Suprapubic skin (tissue), 4 donors: ENCODE results near the gene PIK3R2. TPM values are rescaled to one million over a fixed set of nuclear protein-coding genes. Genes with fewer than 3 reads are reported as not detected.

Experiments used
- DNase-seq, 2 donors: peaks; one replicate each; pipeline ENCODE4 v3.0.0-alpha.2; 2019; ENCODE audit warnings: low spot score in 2 of 2
- H3K27ac ChIP-seq: fragments of 200-600 bp; sonication (generic); one replicate; pipeline ENCODE4 v1.5.1; 2019
- H3K27me3 ChIP-seq: fragments of 200-600 bp; sonication (generic); one replicate; pipeline ENCODE4 v1.5.1; 2019
- H3K36me3 ChIP-seq: fragments of 200-600 bp; sonication (generic); one replicate; pipeline ENCODE4 v1.5.1; 2019
- H3K4me1 ChIP-seq: fragments of 200-600 bp; sonication (generic); one replicate; pipeline ENCODE4 v1.5.1; 2019
- H3K4me3 ChIP-seq: fragments of 200-600 bp; sonication (generic); one replicate; pipeline ENCODE4 v1.5.1; 2019; ENCODE audit warnings: mild to moderate bottlenecking
- H3K9me3 ChIP-seq: fragments of 200-600 bp; sonication (generic); one replicate; pipeline ENCODE4 v1.5.1; 2019
- EP300 ChIP-seq: sonication (generic); formaldehyde crosslinking; IDR thresholded peaks from one replicate; pipeline ENCODE4 v1.6.1; 2017; ENCODE audit warnings: antibody characterized with exemption
- POLR2A ChIP-seq, 2 donors: fragments of 450-650 bp; IDR thresholded peaks; one replicate each; pipeline ENCODE4 v1.6.1; 2017; ENCODE audit warnings: antibody characterized with exemption in 2 of 2, mild to moderate bottlenecking in 2 of 2, moderate library complexity in 2 of 2
- POLR2AphosphoS5 ChIP-seq, 3 donors: sonication (generic); formaldehyde crosslinking; IDR thresholded peaks; one replicate each; pipeline ENCODE4 v1.6.1; 2017; ENCODE audit warnings: antibody characterized with exemption in 3 of 3
- WGBS: methylation state at CpG from one replicate; pipeline ENCODE4 v1.1.5; 2018; 5-methylcytosine and 5-hydroxymethylcytosine counted together
- total RNA-seq, 4 donors: library from RNA; depleted of rRNA; stranded (reverse); fragments of >200 nt; gene quantifications; one replicate each; pipeline ENCODE4 v1.1.0, GENCODE V29; 2016
- TF ChIP-seq, protein P1 (sequence below), 2 donors: fragments of 200-600 bp in 1 of 2; fragments of 450-650 bp in 1 of 2; sonication (generic) in 1 of 2; IDR thresholded peaks; one replicate each; pipeline ENCODE4 v1.5.1; 2016 to 2019; ENCODE audit warnings: antibody characterized with exemption in 2 of 2, mild to moderate bottlenecking in 1 of 2, moderate library complexity in 1 of 2

Gene PIK3R2
- total RNA-seq, 4 donors from 2014 or later, result 14.1 to 25.9 (median 19.5) TPM

DNA sequence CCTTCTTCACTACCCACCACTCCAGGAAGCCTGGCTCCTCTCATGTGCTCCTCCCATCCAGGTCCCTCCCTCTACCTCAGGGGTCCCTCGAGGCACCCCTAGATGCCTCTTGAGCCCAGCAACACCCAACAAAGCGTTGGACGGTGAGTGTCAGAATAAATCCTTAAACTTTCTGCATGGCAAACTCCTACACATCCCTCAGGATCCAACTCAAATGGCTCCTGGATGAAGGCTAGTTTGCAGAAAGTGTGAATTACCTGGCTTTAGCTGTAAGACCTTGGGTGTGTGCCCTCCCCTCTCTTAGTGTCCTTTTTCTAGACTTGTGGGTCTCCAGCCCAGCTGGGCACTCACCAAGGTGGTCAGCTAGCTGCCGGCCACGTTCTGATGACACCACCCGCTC is 45.4 kb downstream of the PIK3R2 start:
- Histone ChIP-seq H3K4me1 (peaks cover 27% of the 10 kb centered on the region), H3K27ac (no peak overlapping the region), H3K36me3 (peaks cover 30% of the 10 kb centered on the region), H3K4me3 (no peak overlapping the region), H3K9me3 (no peaks in the 10 kb centered on the region), H3K27me3 (no peaks in the 10 kb centered on the region)
- WGBS, result 91% methylated on average over 6 of the region's 6 CpGs
- DNase-seq, result no peak
- TF ChIP-seq POLR2A (IDR thresholded peaks at IDR 0.05) (no peak), POLR2AphosphoS5 (IDR thresholded peaks at IDR 0.05) (no peak)

DNA sequence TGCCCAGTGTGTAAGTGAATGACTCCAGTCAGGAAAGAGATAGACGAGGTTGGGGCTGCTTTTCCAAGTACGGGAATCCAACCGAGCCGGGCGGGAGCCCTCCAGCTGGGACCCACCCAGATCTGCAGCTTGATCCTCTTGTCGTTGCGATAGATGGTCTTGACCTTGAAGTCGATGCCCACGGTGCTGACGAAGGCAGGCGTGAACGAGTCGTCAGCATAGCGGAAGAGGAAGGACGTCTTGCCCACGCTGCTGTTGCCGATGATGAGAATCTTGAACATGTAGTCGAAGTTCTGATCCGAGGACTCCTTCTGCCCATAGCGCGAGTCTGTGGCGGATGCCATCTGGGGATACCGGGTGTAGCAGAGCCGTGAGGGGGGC is 49.4 kb downstream of the PIK3R2 start:
- H3K9me3 ChIP-seq, result no peaks in the 10 kb centered on the region
- H3K4me1 ChIP-seq, result peaks cover 27% of the 10 kb centered on the region
- H3K27ac ChIP-seq, result no peak overlapping the region
- no peaks in the 10 kb centered on the region for H3K27me3 ChIP-seq
- DNase-seq, result no peak
- TF ChIP-seq EP300, result no peak
- TF ChIP-seq, protein P1, sequence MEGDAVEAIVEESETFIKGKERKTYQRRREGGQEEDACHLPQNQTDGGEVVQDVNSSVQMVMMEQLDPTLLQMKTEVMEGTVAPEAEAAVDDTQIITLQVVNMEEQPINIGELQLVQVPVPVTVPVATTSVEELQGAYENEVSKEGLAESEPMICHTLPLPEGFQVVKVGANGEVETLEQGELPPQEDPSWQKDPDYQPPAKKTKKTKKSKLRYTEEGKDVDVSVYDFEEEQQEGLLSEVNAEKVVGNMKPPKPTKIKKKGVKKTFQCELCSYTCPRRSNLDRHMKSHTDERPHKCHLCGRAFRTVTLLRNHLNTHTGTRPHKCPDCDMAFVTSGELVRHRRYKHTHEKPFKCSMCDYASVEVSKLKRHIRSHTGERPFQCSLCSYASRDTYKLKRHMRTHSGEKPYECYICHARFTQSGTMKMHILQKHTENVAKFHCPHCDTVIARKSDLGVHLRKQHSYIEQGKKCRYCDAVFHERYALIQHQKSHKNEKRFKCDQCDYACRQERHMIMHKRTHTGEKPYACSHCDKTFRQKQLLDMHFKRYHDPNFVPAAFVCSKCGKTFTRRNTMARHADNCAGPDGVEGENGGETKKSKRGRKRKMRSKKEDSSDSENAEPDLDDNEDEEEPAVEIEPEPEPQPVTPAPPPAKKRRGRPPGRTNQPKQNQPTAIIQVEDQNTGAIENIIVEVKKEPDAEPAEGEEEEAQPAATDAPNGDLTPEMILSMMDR (IDR thresholded peaks at IDR 0.05), result no peak
- no peak for TF ChIP-seq POLR2A (IDR thresholded peaks at IDR 0.05)
- no peak for TF ChIP-seq POLR2AphosphoS5 (IDR thresholded peaks at IDR 0.05)
- peaks cover 15% of the 10 kb centered on the region for H3K36me3 ChIP-seq
- H3K4me3 ChIP-seq, result no peak overlapping the region
- WGBS, result 83% methylated on average over 24 of the region's 24 CpGs

DNA sequence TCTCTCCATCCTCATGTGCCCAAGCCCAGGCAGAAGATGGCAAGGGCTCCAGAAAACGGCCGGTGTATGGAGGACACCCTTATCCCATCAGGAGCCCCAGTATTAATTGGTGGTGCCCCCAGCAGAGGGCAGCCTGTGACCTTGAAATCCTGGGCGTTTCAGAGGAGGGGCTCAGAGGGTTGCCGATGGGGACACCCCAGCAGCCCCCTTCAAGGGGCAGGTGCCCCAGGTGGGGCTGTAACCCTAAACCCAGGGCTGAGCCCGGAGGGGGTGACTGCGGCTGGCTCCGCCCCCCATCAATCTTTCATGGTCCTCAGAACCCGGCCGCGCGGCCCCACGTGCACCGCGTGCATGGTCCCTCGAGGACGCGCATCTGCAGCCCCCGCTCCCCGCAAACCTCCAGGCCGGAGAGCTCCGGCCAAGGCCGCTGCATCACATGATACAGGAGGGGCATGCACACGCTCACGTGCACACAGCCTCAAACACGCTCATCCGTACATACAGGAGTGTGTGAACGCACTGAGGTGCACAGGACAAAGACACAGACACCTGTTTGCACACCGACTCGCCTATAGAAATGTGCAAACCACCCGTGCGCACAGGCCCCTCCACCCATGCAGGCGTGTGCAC is 49.9 kb downstream of the PIK3R2 start:
- peak overlapping the region; percentile 58 for H3K4me3 ChIP-seq
- peak in 1 of 2 donors; percentile 77 for DNase-seq
- H3K4me1 ChIP-seq, result peaks cover 27% of the 10 kb centered on the region
- no peaks in the 10 kb centered on the region for H3K27me3 ChIP-seq
- H3K36me3 ChIP-seq, result peaks cover 12% of the 10 kb centered on the region
- TF ChIP-seq POLR2AphosphoS5 (IDR thresholded peaks at IDR 0.05), result no peak
- TF ChIP-seq, protein P1 (IDR thresholded peaks at IDR 0.05), result no peak
- no peaks in the 10 kb centered on the region for H3K9me3 ChIP-seq
- WGBS, result 26% methylated on average over 5 of the region's 32 CpGs
- no peak overlapping the region for H3K27ac ChIP-seq

DNA sequence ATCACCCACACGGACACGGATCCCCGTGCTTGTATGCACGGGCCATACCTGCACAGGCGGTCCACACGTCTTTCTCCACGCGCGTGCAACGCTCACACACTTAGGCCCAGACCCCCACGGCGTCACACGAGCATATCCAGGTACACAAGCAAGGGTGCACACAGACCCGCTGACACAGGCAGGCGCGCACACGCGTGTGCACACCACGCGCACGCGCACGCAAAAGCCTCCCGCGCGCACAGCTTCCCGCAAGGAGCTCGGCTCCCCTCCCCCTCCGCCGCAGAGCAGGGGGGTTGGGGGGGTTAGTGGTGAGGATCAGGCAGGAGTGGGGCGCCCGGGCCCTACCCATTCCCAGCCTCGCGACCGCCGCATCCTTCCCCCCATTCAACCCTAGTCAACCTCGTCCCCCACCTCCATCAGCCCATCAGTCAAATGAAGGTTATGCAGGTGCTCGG is 50.5 kb downstream of the PIK3R2 start:
- under 1% methylated on average over 26 of the region's 38 CpGs for WGBS
- peaks cover 6% of the 10 kb centered on the region for H3K36me3 ChIP-seq
- H3K27ac ChIP-seq, result peak overlapping the region; percentile 34
- peak in 1 of 2 donors; percentile 78 for DNase-seq
- no peak for TF ChIP-seq POLR2A (IDR thresholded peaks at IDR 0.05)
- no peak for TF ChIP-seq POLR2AphosphoS5 (IDR thresholded peaks at IDR 0.05)
- H3K4me1 ChIP-seq, result peaks cover 27% of the 10 kb centered on the region
- no peaks in the 10 kb centered on the region for H3K27me3 ChIP-seq
- peak overlapping the region; percentile 58 for H3K4me3 ChIP-seq
- no peaks in the 10 kb centered on the region for H3K9me3 ChIP-seq

DNA sequence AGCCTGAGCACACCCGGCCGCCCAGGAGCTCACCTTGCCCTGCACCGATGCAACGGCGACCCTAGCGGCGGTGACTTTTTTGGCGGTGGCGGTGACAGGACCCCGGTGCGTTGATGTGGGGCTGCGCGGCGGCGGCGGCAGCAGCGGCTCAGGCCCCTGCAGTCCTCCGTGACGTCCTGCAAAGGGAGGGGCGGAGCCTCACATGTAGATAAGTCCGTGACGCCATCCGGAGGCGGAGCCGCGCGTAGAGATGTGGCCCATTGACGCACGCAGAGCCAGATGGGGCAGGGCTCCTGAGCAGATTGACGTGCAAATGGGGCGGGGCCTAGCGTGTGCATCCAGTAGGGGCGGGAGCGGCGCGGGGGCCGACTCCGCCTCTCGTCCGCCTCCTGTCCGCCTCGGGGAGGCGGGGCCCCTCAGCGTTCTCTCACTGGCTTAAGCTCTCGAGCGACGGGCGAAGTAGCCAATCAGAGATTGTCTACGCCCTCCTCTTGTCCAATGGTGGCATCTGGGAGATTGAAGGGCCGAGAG is 51.0 kb downstream of the PIK3R2 start, which contains the start of gene RAB3A:
Gene RAB3A, minus strand, starts transcription at position 180 of the 531 bp plus-strand sequence. CDS start 1,302 bp downstream, outside the sequence.
- Histone ChIP-seq H3K36me3 (peaks cover 1% of the 10 kb centered on the region), H3K4me3 (peak within 1 kb of the TSS; percentile 58), H3K27ac (peak within 1 kb of the TSS; percentile 94), H3K27me3 (no peaks in the 10 kb centered on the region), H3K4me1 (peaks cover 27% of the 10 kb centered on the region), H3K9me3 (no peaks in the 10 kb centered on the region)
- no CpG with 5 or more reads among the region's 50 CpGs for WGBS
- DNase-seq, result peak; percentile 100
- TF ChIP-seq EP300 (peak; percentile 85), POLR2A (IDR thresholded peaks at IDR 0.05) (no peak), POLR2AphosphoS5 (IDR thresholded peaks at IDR 0.05) (peak in 1 of 3 donors; percentile 85)

DNA sequence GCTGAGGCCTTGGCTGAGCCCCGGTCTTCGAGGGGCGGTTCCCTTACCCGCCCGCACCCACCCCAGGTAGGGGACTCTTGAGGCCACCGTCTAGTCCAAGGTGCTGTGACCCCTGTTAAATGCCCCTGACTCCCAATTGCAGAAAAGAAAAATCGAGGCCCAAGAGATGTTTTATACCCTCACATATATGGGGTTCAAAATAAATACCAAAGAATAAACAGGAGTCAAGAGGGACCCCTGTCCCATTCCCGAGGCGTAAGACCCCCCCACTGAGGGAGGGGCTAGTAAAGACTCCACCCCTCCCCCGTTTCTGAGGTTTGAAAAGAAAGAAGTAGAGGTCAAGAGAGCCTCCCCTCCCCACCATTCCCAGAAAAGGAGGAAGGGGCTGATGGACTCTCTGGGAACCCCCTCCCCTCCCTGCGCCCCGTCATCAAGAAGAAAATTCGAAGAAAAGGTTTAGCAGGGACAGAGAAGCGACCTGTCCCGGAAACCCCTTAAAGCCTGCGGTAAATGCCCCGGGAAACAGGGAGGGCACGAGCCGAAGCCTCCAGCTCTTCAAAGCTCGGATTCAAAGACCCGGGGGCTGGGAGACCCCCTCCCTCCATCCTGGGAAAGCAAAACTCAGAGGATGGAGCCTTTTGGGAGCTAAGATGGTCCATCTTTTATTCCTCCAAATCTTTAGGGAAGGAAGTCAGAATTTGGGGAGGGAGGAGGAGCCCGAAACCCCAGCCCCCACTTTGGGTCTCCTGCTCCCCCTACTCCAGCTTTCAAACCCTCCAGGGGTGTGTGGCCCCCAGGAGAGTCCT is 51.6 kb downstream of the PIK3R2 start:
- peak in 1 of 2 donors; percentile 84 for DNase-seq
- 0% methylated on average over 17 of the region's 22 CpGs for WGBS
- Histone ChIP-seq H3K4me1 (peaks cover 27% of the 10 kb centered on the region), H3K27ac (peak overlapping the region; percentile 94), H3K27me3 (no peaks in the 10 kb centered on the region), H3K9me3 (no peaks in the 10 kb centered on the region), H3K36me3 (no peaks in the 10 kb centered on the region), H3K4me3 (peak overlapping the region; percentile 58)
- TF ChIP-seq EP300 (no peak), POLR2A (IDR thresholded peaks at IDR 0.05) (no peak), POLR2AphosphoS5 (IDR thresholded peaks at IDR 0.05) (no peak)
- TF ChIP-seq, protein P1 (IDR thresholded peaks at IDR 0.05), result no peak
